ENCODE measurements around the gene SERPINA7. TPM values are rescaled to one million over a fixed set of nuclear protein-coding genes. Genes with fewer than 3 reads are reported as not detected.

The SERPINA7 gene
- total RNA-seq, 1 experiment from 2014 or later, result not detected

- H3K36me3 Mint-ChIP-seq, result no peaks in the 10 kb centered on the region
- no peak for ATAC-seq
- POLR2A ChIA-PET, result no interaction called here
Observed at GRCh38 chrX:106042296-106042695, 3.8 kb upstream of the SERPINA7 start.

More at GRCh38 chrX:106042296-106042695, 3.8 kb upstream of the SERPINA7 start:
- no peaks in the 10 kb centered on the region for H3K4me1 Mint-ChIP-seq
- TF ChIP-seq SMAD4 (CRISPR knock-in tag; IDR thresholded peaks at IDR 0.05) (no peak), NR1H2 (CRISPR knock-in tag; IDR thresholded peaks at IDR 0.05) (no peak), HMGXB4 (CRISPR knock-in tag; IDR thresholded peaks at IDR 0.05) (no peak), ZNF396 (CRISPR knock-in tag; IDR thresholded peaks at IDR 0.05; ENCODE audit: borderline replicate concordance) (no peak), ZNF532 (CRISPR knock-in tag; IDR thresholded peaks at IDR 0.05; ENCODE audit: borderline replicate concordance) (no peak), FOXJ3 (CRISPR knock-in tag; IDR thresholded peaks at IDR 0.05; ENCODE audit: borderline replicate concordance) (no peak), JAZF1 (CRISPR knock-in tag; IDR thresholded peaks at IDR 0.05) (no peak), RELA (CRISPR knock-in tag; IDR thresholded peaks at IDR 0.05; ENCODE audit: borderline replicate concordance) (no peak), ZNF281 (CRISPR knock-in tag; IDR thresholded peaks at IDR 0.05) (no peak), CTCF (IDR thresholded peaks at IDR 0.05) (no peak), E2F5 (CRISPR knock-in tag; IDR thresholded peaks at IDR 0.05) (no peak), TEAD1 (CRISPR knock-in tag; IDR thresholded peaks at IDR 0.05) (no peak)
- CTCF ChIA-PET, result no interaction called here
- H3K27ac Mint-ChIP-seq, result no peak overlapping the region
- H3K4me3 Mint-ChIP-seq, result no peak overlapping the region
- H3K9me3 Mint-ChIP-seq, result no peaks in the 10 kb centered on the region
- H3K27me3 Mint-ChIP-seq (ENCODE audit: low read depth), result no peaks in the 10 kb centered on the region
- DNase-seq (ENCODE audit: low spot score), result no peak

Measured in WTC11 (cell line).